Common myeloid progenitor, CD34-positive (primary cell): ENCODE measurements around the gene DECR2. TPM values are rescaled to one million over a fixed set of nuclear protein-coding genes. Genes with fewer than 3 reads are reported as not detected.

ENCODE experiments used
- CTCF ChIA-PET: fragments of 350-600 bp; sonication (Branson Sonifier 250); formaldehyde crosslinking; loops from one replicate; lab custom pipeline; 2021; ENCODE audit warnings: antibody characterized with exemption; lab: Charles Lee
- POLR2A ChIA-PET: fragments of 350-600 bp; sonication (Branson Sonifier 250); formaldehyde crosslinking; loops from one replicate; lab custom pipeline; 2021; ENCODE audit warnings: antibody characterized with exemption; lab: Charles Lee
- DNase-seq, 3 donors: peaks; one replicate each; pipeline versions ENCODE4 v3.0.0 to v3.0.0-alpha.2; 2013
- H3K27ac ChIP-seq, 2 experiments: 1 replicate in 1 of 2; 2 replicates in 1 of 2; pipeline ENCODE4 v1.7.0; 2013; ENCODE audit warnings: inconsistent platforms in 2 of 2, low read length in 2 of 2, mild to moderate bottlenecking in 2 of 2, low read depth in 1 of 2, moderate library complexity in 1 of 2; ENCODE audit not compliant: severe bottlenecking in 2 of 2, insufficient read depth in 1 of 2, poor library complexity in 1 of 2
- H3K27me3 ChIP-seq, 5 experiments: replicated peaks in 2 of 5; 1 replicate in 3 of 5; 2 replicates in 2 of 5; pipeline versions ENCODE4 v1.6.1 to v1.7.0; 2013; ENCODE audit warnings: low read length in 4 of 5, mild to moderate bottlenecking in 2 of 5, moderate library complexity in 2 of 5, inconsistent platforms in 1 of 5; ENCODE audit not compliant: insufficient read depth in 5 of 5, control insufficient read depth in 4 of 5
- H3K36me3 ChIP-seq, 4 experiments: 1 replicate in 2 of 4; 2 replicates in 2 of 4; pipeline versions ENCODE4 v1.6.1 to v1.7.0; 2013; ENCODE audit warnings: low read length in 3 of 4, control low read depth in 1 of 4, mild to moderate bottlenecking in 1 of 4; ENCODE audit not compliant: control insufficient read depth in 4 of 4, insufficient read depth in 4 of 4
- H3K4me1 ChIP-seq, 4 experiments: 1 replicate in 3 of 4; 2 replicates in 1 of 4; pipeline versions ENCODE4 v1.6.1 to v1.7.1; 2013; ENCODE audit warnings: low read length in 3 of 4, mild to moderate bottlenecking in 3 of 4, control low read depth in 1 of 4, inconsistent platforms in 1 of 4, moderate library complexity in 1 of 4; ENCODE audit not compliant: control insufficient read depth in 4 of 4, insufficient read depth in 4 of 4; ENCODE audit errors: control extremely low read depth in 1 of 4
- H3K4me3 ChIP-seq, 7 experiments: 1 replicate in 4 of 7; 2 replicates in 3 of 7; pipeline versions ENCODE4 v1.5.1 to v1.7.0; 2013; ENCODE audit warnings: mild to moderate bottlenecking in 7 of 7, low read length in 6 of 7, moderate library complexity in 6 of 7, inconsistent platforms in 2 of 7, low read depth in 2 of 7, control low read depth in 1 of 7; ENCODE audit not compliant: insufficient read depth in 4 of 7, control insufficient read depth in 1 of 7; ENCODE audit errors: extremely low read depth in 1 of 7
- H3K9me3 ChIP-seq, 5 experiments: 1 replicate in 4 of 5; 2 replicates in 1 of 5; pipeline versions ENCODE4 v1.6.1 to v1.7.1; 2013; ENCODE audit warnings: low read length in 4 of 5, mild to moderate bottlenecking in 2 of 5, inconsistent platforms in 1 of 5, low read depth in 1 of 5, moderate library complexity in 1 of 5; ENCODE audit not compliant: control insufficient read depth in 4 of 5, insufficient read depth in 2 of 5; ENCODE audit errors: control extremely low read depth in 1 of 5
- WGBS: methylation state at CpG from one replicate; pipeline ENCODE4 v1.1.5; 2013; ENCODE audit not compliant: insufficient coverage; 5-methylcytosine and 5-hydroxymethylcytosine counted together
- polyA plus RNA-seq: library from polyadenylated mRNA; unstranded; fragments of 120-200 nt; gene quantifications from one replicate; pipeline ENCODE4 v1.2.1, GENCODE V29; 2013

The DECR2 gene
- polyA plus RNA-seq: 11.7 TPM

GRCh38 chr16:401468-402348 lies at the start of gene DECR2:
DECR2 (plus strand) TSS chr16:401885; CDS start chr16:401964, 79 bp downstream.
- H3K27ac ChIP-seq: peak within 1 kb of the TSS; percentile 66 to 83
- H3K27me3 ChIP-seq: no peaks in the 10 kb centered on the region
- ChIA-PET POLR2A (interaction anchor here (0.6 to 0.7 kb wide), 3 partner anchors 77 to 792 kb away, joined by 3 to 4 read pairs (median 3); no protein-coding TSS in a partner anchor), CTCF (interaction anchor here (1.5 to 2.4 kb wide), 2 partner anchors 31 to 39 kb away, joined by 4 to 9 read pairs; partner anchors contain the start of gene MRPL28)
- no peaks in the 10 kb centered on the region for H3K9me3 ChIP-seq
- H3K4me1 ChIP-seq: peaks cover 0 to 41% (median 33%) of the 10 kb centered on the region in 4 experiments
- H3K4me3 ChIP-seq: peak within 1 kb of the TSS; percentile 69 to 92 (median 80)
- peaks cover 0 to 29% (median 6%) of the 10 kb centered on the region in 4 experiments for H3K36me3 ChIP-seq
- DNase-seq: peak; percentile 89 to 94 (median 93)
- under 1% methylated on average over 67 of the region's 91 CpGs for WGBS

GRCh38 chr16:352547-353403 lies 48.9 kb upstream of the DECR2 start, which contains the start of gene AXIN1:
AXIN1 (minus strand) TSS chr16:352723; CDS start chr16:347025, 5,698 bp downstream.
- H3K36me3 ChIP-seq: peaks cover 0 to 12% (median 5%) of the 10 kb centered on the region in 4 experiments
- CTCF ChIA-PET: no interaction called here
- POLR2A ChIA-PET: interaction anchor here (0.5 to 1.6 kb wide), 2 partner anchors 13 to 15 kb away, joined by 3 to 6 read pairs; no protein-coding TSS in a partner anchor

GRCh38 chr16:353404-354290 lies 48.0 kb upstream of the DECR2 start:
- peaks cover 0 to 12% (median 5%) of the 10 kb centered on the region in 4 experiments for H3K36me3 ChIP-seq
- 91% methylated on average over 17 of the region's 25 CpGs for WGBS
- ChIA-PET CTCF (interaction anchor here (1.8 kb wide), 1 partner anchor 288 kb away, joined by 4 read pairs; no protein-coding TSS in a partner anchor), POLR2A (no interaction called here)
- no peaks in the 10 kb centered on the region for H3K27me3 ChIP-seq
- H3K4me1 ChIP-seq: peaks cover 0 to 36% (median 26%) of the 10 kb centered on the region in 4 experiments
- no peak overlapping the region for H3K27ac ChIP-seq
- no peaks in the 10 kb centered on the region for H3K9me3 ChIP-seq
- peak overlapping the region in 5 of 7 experiments; percentile 38 to 66 (median 59) for H3K4me3 ChIP-seq
- DNase-seq: no peak

More at GRCh38 chr16:352547-353403, 48.9 kb upstream of the DECR2 start, which contains the start of gene AXIN1:
- Histone ChIP-seq H3K9me3 (no peaks in the 10 kb centered on the region), H3K27me3 (no peaks in the 10 kb centered on the region), H3K27ac (peak within 1 kb of the TSS in 1 of 2 experiments; percentile 78), H3K4me1 (peaks cover 0 to 43% (median 29%) of the 10 kb centered on the region in 4 experiments), H3K4me3 (peak within 1 kb of the TSS; percentile 34 to 90 (median 67))
- peak; percentile 92 to 96 (median 95) for DNase-seq
- 2% methylated on average over 90 of the region's 113 CpGs for WGBS

GRCh38 chr16:354291-354881 lies 47.3 kb upstream of the DECR2 start:
- peaks cover 0 to 11% (median 4%) of the 10 kb centered on the region in 4 experiments for H3K36me3 ChIP-seq
- ChIA-PET CTCF (interaction anchor here (0.6 to 1.8 kb wide), 2 partner anchors 126 to 289 kb away, joined by 3 to 4 read pairs; no protein-coding TSS in a partner anchor), POLR2A (interaction anchor here (1.1 kb wide), 1 partner anchor 29 kb away, joined by 3 read pairs; no protein-coding TSS in a partner anchor)
- H3K4me3 ChIP-seq: no peak overlapping the region
- no peaks in the 10 kb centered on the region for H3K27me3 ChIP-seq
- WGBS: 98% methylated on average over 11 of the region's 12 CpGs
- no peaks in the 10 kb centered on the region for H3K9me3 ChIP-seq
- DNase-seq: no peak
- H3K27ac ChIP-seq: no peak overlapping the region
- H3K4me1 ChIP-seq: peaks cover 0 to 32% (median 26%) of the 10 kb centered on the region in 4 experiments

GRCh38 chr16:354971-355461 lies 46.7 kb upstream of the DECR2 start:
- H3K4me1 ChIP-seq: peaks cover 0 to 32% (median 26%) of the 10 kb centered on the region in 4 experiments
- POLR2A ChIA-PET: interaction anchor here (1.1 kb wide), 1 partner anchor 29 kb away, joined by 3 read pairs; no protein-coding TSS in a partner anchor
- CTCF ChIA-PET: interaction anchor here (1.8 kb wide), 1 partner anchor 290 kb away, joined by 4 read pairs; no protein-coding TSS in a partner anchor
- whole genome bisulfite sequencing: 45% methylated on average over 10 of the region's 10 CpGs
- H3K9me3 ChIP-seq: no peaks in the 10 kb centered on the region
- peaks cover 0 to 6% (median 2%) of the 10 kb centered on the region in 4 experiments for H3K36me3 ChIP-seq
- peak in 2 of 3 donors; percentile 20 to 30 for DNase-seq
- H3K4me3 ChIP-seq: no peak overlapping the region
- no peak overlapping the region for H3K27ac ChIP-seq
- no peaks in the 10 kb centered on the region for H3K27me3 ChIP-seq
